Measurements from ENCODE around the gene FXYD6.

FXYD6 gene

GRCh38 chr11:117826190-117826570 lies 50.3 kb downstream of the FXYD6 start:
- Histone ChIP-seq H3K36me3 (ENCODE audit: low read length) (no peaks in the 10 kb centered on the region), H3K27me3 (ENCODE audit: low read length) (no peaks in the 10 kb centered on the region), H3K9me2 (replicated peaks; ENCODE audit: insufficient read depth, low read length) (no peaks in the 10 kb centered on the region), H3K4me2 (ENCODE audit: low read depth, low read length, poor library complexity, severe bottlenecking) (no peak overlapping the region), H3K9me3 (ENCODE audit: insufficient read depth, low read length) (no peaks in the 10 kb centered on the region), H2AFZ (ENCODE audit: low read depth, low read length, severe bottlenecking) (no peak overlapping the region), H3F3A (ENCODE audit: insufficient read depth) (no peaks in the 10 kb centered on the region), H3K9ac (ENCODE audit: low read length) (no peak overlapping the region), H3K27ac (ENCODE audit: low read depth, low read length) (no peak overlapping the region), H3K4me3 (ENCODE audit: insufficient read depth, low read length, poor library complexity, severe bottlenecking) (no peak overlapping the region), H3K79me2 (ENCODE audit: insufficient read depth, low read length) (no peaks in the 10 kb centered on the region), H4K20me1 (ENCODE audit: low read depth, low read length) (no peaks in the 10 kb centered on the region)
- TF ChIP-seq EZH2phosphoT487 (conservative IDR thresholded peaks at IDR 0.05; ENCODE audit: low read length) = no peak
- TF ChIP-seq CTCF (IDR thresholded peaks at IDR 0.05; ENCODE audit: insufficient read depth, low read length, poor library complexity, severe bottlenecking) = no peak

GRCh38 chr11:117825538-117826189 lies 50.8 kb downstream of the FXYD6 start:
- Histone ChIP-seq H3K79me2 (ENCODE audit: insufficient read depth, low read length) (no peaks in the 10 kb centered on the region), H4K20me1 (ENCODE audit: low read depth, low read length) (no peaks in the 10 kb centered on the region), H3K4me2 (ENCODE audit: low read depth, low read length, poor library complexity, severe bottlenecking) (no peak overlapping the region), H3K27me3 (ENCODE audit: low read length) (no peaks in the 10 kb centered on the region), H3F3A (ENCODE audit: insufficient read depth) (no peaks in the 10 kb centered on the region), H3K9me3 (ENCODE audit: insufficient read depth, low read length) (no peaks in the 10 kb centered on the region), H3K36me3 (ENCODE audit: low read length) (no peaks in the 10 kb centered on the region), H3K9ac (ENCODE audit: low read length) (no peak overlapping the region), H3K4me3 (ENCODE audit: insufficient read depth, low read length, poor library complexity, severe bottlenecking) (no peak overlapping the region), H3K9me2 (replicated peaks; ENCODE audit: insufficient read depth, low read length) (no peaks in the 10 kb centered on the region), H3K27ac (ENCODE audit: low read depth, low read length) (no peak overlapping the region), H2AFZ (ENCODE audit: low read depth, low read length, severe bottlenecking) (no peak overlapping the region)
- no peak for TF ChIP-seq EZH2phosphoT487 (conservative IDR thresholded peaks at IDR 0.05; ENCODE audit: low read length)
- TF ChIP-seq CTCF (IDR thresholded peaks at IDR 0.05; ENCODE audit: insufficient read depth, low read length, poor library complexity, severe bottlenecking) = no peak

- TF ChIP-seq CTCF (IDR thresholded peaks at IDR 0.05; ENCODE audit: insufficient read depth, low read length, poor library complexity, severe bottlenecking) (no peak), EZH2phosphoT487 (conservative IDR thresholded peaks at IDR 0.05; ENCODE audit: low read length) (no peak)
- no peaks in the 10 kb centered on the region for H4K20me1 ChIP-seq (ENCODE audit: low read depth, low read length)
- no peak within 1 kb of the TSS for H3K9ac ChIP-seq (ENCODE audit: low read length)
- no peaks in the 10 kb centered on the region for H3K9me3 ChIP-seq (ENCODE audit: insufficient read depth, low read length)
- H3K27me3 ChIP-seq (ENCODE audit: low read length) = no peaks in the 10 kb centered on the region
- no peak within 1 kb of the TSS for H3K4me2 ChIP-seq (ENCODE audit: low read depth, low read length, poor library complexity, severe bottlenecking)
- no peaks in the 10 kb centered on the region for H3K9me2 ChIP-seq (replicated peaks; ENCODE audit: insufficient read depth, low read length)
- H3K36me3 ChIP-seq (ENCODE audit: low read length) = no peaks in the 10 kb centered on the region
- H3K4me3 ChIP-seq (ENCODE audit: insufficient read depth, low read length, poor library complexity, severe bottlenecking) = no peak within 1 kb of the TSS
- H3K79me2 ChIP-seq (ENCODE audit: insufficient read depth, low read length) = no peaks in the 10 kb centered on the region
- no peak within 1 kb of the TSS for H3K27ac ChIP-seq (ENCODE audit: low read depth, low read length)
- H2AFZ ChIP-seq (ENCODE audit: low read depth, low read length, severe bottlenecking) = no peak within 1 kb of the TSS
- H3F3A ChIP-seq (ENCODE audit: insufficient read depth) = no peaks in the 10 kb centered on the region
Observed at GRCh38 chr11:117824571-117825537, 51.6 kb downstream of the FXYD6 start, which contains the start of gene FXYD2. Gene FXYD2, minus strand, starts transcription at chr11:117824744. Its CDS starts 66 bp downstream, at chr11:117824678.

Measured in SU-DHL-6 (cell line).